ENCODE results near the gene NHLH1. TPM values are rescaled to one million over a fixed set of nuclear protein-coding genes. Genes with fewer than 3 reads are reported as not detected.

NHLH1 gene
- total RNA-seq, 2 experiments from 2014 or later: 0.22 to 0.45 TPM

- DNase-seq: no peak
- TF ChIP-seq, protein P1, sequence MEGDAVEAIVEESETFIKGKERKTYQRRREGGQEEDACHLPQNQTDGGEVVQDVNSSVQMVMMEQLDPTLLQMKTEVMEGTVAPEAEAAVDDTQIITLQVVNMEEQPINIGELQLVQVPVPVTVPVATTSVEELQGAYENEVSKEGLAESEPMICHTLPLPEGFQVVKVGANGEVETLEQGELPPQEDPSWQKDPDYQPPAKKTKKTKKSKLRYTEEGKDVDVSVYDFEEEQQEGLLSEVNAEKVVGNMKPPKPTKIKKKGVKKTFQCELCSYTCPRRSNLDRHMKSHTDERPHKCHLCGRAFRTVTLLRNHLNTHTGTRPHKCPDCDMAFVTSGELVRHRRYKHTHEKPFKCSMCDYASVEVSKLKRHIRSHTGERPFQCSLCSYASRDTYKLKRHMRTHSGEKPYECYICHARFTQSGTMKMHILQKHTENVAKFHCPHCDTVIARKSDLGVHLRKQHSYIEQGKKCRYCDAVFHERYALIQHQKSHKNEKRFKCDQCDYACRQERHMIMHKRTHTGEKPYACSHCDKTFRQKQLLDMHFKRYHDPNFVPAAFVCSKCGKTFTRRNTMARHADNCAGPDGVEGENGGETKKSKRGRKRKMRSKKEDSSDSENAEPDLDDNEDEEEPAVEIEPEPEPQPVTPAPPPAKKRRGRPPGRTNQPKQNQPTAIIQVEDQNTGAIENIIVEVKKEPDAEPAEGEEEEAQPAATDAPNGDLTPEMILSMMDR (IDR thresholded peaks at IDR 0.05): no peak
- Mint-ChIP-seq H3K36me3 (ENCODE audit: low read depth) (no peaks in the 10 kb centered on the region), H3K27me3 (no peaks in the 10 kb centered on the region), H3K4me1 (ENCODE audit: low read depth) (no peaks in the 10 kb centered on the region), H3K27ac (no peak overlapping the region), H3K4me3 (no peak overlapping the region), H3K9me3 (no peaks in the 10 kb centered on the region)
- ATAC-seq: no peak
- ChIA-PET CTCF (no interaction called here), POLR2A (no interaction called here)
- intact Hi-C loops (cut with micrococcal nuclease): no loop called here
Measured at GRCh38 chr1:160414881-160415280, 48.0 kb downstream of the NHLH1 start.

DNA sequence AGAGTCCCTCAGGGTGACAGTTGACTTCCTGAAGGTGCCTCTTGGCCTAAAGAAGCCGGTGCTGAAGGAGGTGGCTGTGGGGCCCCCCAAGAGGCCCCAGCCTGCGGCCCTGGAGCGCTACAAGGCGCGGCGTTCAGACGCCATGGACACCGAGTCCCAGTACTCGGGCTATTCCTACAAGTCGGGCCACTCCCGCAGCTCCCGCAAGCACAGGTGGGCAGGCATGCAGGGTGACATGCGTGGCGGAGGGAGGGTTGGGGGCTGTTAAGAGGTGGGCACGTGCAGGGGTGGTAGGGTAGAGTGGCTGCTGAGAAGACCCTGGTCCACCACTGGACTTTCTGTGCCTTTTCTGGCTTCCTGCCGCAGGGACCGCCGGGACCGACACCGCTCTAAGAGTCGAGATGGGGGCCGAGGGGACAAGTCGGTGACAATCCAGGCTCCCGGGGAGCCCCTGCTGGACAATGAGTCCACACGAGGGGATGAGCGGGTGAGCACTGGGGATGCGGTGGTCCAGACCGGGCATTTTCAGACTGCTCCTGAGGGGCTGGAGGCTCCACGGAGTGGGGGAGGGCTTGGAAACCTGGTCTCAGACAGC lies 48.9 kb downstream of the NHLH1 start:
- CTCF ChIA-PET: no interaction called here
- intact Hi-C loops (cut with micrococcal nuclease): no loop called here
- Mint-ChIP-seq H3K9me3 (no peaks in the 10 kb centered on the region), H3K36me3 (ENCODE audit: low read depth) (no peaks in the 10 kb centered on the region), H3K4me1 (ENCODE audit: low read depth) (no peaks in the 10 kb centered on the region), H3K4me3 (no peak overlapping the region), H3K27me3 (no peaks in the 10 kb centered on the region), H3K27ac (no peak overlapping the region)
- ATAC-seq (no peak), DNase-seq (no peak)
- TF ChIP-seq, protein P1 (IDR thresholded peaks at IDR 0.05): no peak
- POLR2A ChIA-PET: no interaction called here

GRCh38 chr1:160416369-160416768 lies 49.5 kb downstream of the NHLH1 start:
- TF ChIP-seq, protein P1 (IDR thresholded peaks at IDR 0.05): no peak
- Mint-ChIP-seq H3K4me3 (no peak overlapping the region), H3K27ac (no peak overlapping the region), H3K27me3 (no peaks in the 10 kb centered on the region), H3K36me3 (ENCODE audit: low read depth) (no peaks in the 10 kb centered on the region), H3K4me1 (ENCODE audit: low read depth) (no peaks in the 10 kb centered on the region), H3K9me3 (no peaks in the 10 kb centered on the region)
- intact Hi-C loops (cut with micrococcal nuclease): no loop called here
- ChIA-PET CTCF (no interaction called here), POLR2A (interaction anchor here (0.6 kb wide), 1 partner anchor 130 kb away, joined by 3 read pairs; no protein-coding TSS in a partner anchor)
- peak; percentile 51 for ATAC-seq
- no peak for DNase-seq

- H3K4me1 Mint-ChIP-seq (ENCODE audit: low read depth): no peaks in the 10 kb centered on the region
- CTCF ChIA-PET: interaction anchor here (1.0 to 2.6 kb wide), 4 partner anchors 9 to 201 kb away, joined by 3 to 6 read pairs (median 4); no protein-coding TSS in a partner anchor
Measured at GRCh38 chr1:160418483-160418882, 51.6 kb downstream of the NHLH1 start.

More at GRCh38 chr1:160418483-160418882, 51.6 kb downstream of the NHLH1 start:
- intact Hi-C loops (cut with micrococcal nuclease): no loop called here
- H3K36me3 Mint-ChIP-seq (ENCODE audit: low read depth): no peaks in the 10 kb centered on the region
- POLR2A ChIA-PET: interaction anchor here (0.6 to 1.4 kb wide), 2 partner anchors 10 to 153 kb away, joined by 3 to 4 read pairs; no protein-coding TSS in a partner anchor
- H3K27ac Mint-ChIP-seq: no peak overlapping the region
- DNase-seq (no peak), ATAC-seq (no peak)
- H3K9me3 Mint-ChIP-seq: no peaks in the 10 kb centered on the region
- H3K4me3 Mint-ChIP-seq: no peak overlapping the region
- TF ChIP-seq, protein P1 (IDR thresholded peaks at IDR 0.05): no peak
- H3K27me3 Mint-ChIP-seq: no peaks in the 10 kb centered on the region

All from activated CD8-positive, alpha-beta T cell treated with anti-CD3 and anti-CD28 coated beads for 36 hours (primary cell).